Gastrocnemius medialis (tissue), 4 donors: Measurements from ENCODE around the gene CDS2.

ENCODE experiments used
- POLR2A ChIP-seq, 2 donors: fragments of 450-650 bp; IDR thresholded peaks; one replicate each; pipeline ENCODE4 v1.6.1; 2017; ENCODE audit warnings: antibody characterized with exemption in 2 of 2, mild to moderate bottlenecking in 2 of 2, moderate library complexity in 2 of 2
- TF ChIP-seq, protein P1 (sequence below), 5 experiments: fragments of 450-650 bp in 3 of 5; fragments of 200-600 bp in 2 of 5; sonication (generic) in 2 of 5; IDR thresholded peaks in 4 of 5; conservative IDR thresholded peaks in 1 of 5; 1 replicate in 4 of 5; 2 replicates in 1 of 5; pipeline ENCODE4 v1.5.1; 2016 to 2019; ENCODE audit warnings: antibody characterized with exemption in 5 of 5, mild to moderate bottlenecking in 3 of 5, moderate library complexity in 3 of 5

DNA sequence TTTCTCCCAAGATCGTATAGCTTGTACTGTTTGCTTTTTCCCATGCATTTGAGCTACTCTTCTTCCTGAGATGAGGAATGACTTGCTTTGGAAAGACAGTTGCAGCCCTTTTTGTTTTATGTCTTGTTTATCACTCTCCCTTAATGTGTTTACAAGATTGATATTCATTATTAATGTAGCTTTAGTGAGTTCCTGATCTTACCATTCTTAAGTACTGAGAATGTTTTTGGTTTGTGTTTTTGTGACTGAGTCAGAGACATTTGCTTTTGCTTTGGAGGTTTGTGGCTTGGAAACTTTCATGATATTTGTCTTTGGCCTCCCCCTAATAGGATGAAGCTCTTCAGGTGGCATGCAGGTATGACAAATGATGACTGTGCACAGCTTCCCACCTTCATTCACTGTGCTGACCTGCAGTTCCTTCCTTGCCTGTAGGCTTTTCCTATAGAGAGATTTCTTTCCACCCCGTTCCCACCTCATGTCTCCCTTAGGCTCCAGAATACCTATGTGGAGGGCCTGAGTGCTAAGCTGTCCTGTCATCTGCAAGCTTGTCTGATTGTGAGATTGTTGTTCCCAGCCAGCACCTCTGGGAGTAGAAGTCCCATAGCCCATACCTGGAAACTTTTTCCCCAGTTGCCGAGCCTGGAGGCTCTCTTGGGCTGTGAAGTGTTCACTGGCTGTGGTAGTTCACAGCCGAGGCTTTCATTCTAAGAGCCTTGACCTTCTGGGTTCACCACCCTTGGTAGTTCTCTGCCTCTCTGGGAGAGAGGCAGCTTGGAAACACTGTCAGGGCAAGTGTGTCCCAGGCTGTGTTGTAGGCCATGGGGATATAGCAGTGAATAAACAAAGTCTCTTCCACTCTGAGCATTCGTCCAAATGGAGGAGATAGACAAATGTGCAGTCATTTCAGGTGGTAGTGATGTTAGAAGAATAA is 27.1 kb downstream of the CDS2 start:
- no peak for TF ChIP-seq POLR2A (IDR thresholded peaks at IDR 0.05)
- TF ChIP-seq, protein P1, sequence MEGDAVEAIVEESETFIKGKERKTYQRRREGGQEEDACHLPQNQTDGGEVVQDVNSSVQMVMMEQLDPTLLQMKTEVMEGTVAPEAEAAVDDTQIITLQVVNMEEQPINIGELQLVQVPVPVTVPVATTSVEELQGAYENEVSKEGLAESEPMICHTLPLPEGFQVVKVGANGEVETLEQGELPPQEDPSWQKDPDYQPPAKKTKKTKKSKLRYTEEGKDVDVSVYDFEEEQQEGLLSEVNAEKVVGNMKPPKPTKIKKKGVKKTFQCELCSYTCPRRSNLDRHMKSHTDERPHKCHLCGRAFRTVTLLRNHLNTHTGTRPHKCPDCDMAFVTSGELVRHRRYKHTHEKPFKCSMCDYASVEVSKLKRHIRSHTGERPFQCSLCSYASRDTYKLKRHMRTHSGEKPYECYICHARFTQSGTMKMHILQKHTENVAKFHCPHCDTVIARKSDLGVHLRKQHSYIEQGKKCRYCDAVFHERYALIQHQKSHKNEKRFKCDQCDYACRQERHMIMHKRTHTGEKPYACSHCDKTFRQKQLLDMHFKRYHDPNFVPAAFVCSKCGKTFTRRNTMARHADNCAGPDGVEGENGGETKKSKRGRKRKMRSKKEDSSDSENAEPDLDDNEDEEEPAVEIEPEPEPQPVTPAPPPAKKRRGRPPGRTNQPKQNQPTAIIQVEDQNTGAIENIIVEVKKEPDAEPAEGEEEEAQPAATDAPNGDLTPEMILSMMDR (IDR thresholded peaks at IDR 0.05 in 4 of 5, conservative IDR thresholded peaks at IDR 0.05 in 1 of 5): no peak
